GM10847 (cell line): ENCODE data around the gene SPRR2B.

Source experiments
- POLR2A ChIP-seq: IDR thresholded peaks from 2 replicates; pipeline ENCODE4 v1.6.1; 2011; ENCODE audit not compliant: insufficient read length; ENCODE audit errors: extremely low read depth

Gene SPRR2B

DNA sequence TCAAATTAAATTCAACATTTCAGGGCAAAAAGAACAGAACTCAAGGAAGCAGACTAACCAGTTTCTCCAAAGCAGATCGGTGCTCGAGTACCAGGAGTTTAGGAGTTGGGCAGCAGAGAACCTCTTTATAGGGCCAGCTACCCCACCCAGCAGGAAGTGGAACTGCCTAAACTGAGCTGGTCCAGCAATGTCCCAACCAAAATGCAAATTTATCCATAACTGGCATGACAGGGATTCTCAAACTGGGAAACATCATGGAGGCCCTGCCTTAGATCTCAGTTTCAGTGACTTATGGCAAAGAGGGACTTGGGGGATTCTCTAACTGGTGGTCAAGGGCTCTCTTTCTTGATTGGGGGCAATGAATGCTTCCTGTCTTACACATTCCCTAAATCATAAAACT, at the start of gene SPRR2B:
SPRR2B (minus strand) TSS at position 101 of the 400 bp plus-strand sequence. CDS start 772 bp downstream, outside the sequence.
- TF ChIP-seq POLR2A: no peak

DNA sequence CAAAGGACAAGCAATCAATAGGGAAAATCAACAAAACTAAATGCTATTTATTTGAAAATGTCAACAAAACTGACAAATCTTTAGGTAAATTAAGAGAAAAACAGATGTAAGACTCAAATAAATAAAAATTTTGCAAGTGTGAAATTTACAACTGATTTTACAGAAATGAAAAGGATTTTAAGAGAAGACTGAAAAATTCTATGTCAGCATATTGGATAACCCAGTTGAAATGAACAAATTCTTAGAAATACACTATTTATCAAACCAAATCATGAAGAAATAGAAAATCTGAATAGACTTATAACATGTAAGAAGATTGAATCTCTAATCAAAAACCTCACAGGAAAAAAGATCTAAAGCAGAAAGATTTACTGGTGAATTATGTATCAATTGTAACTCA, 49.5 kb upstream of the SPRR2B start:
- no peak for TF ChIP-seq POLR2A

DNA sequence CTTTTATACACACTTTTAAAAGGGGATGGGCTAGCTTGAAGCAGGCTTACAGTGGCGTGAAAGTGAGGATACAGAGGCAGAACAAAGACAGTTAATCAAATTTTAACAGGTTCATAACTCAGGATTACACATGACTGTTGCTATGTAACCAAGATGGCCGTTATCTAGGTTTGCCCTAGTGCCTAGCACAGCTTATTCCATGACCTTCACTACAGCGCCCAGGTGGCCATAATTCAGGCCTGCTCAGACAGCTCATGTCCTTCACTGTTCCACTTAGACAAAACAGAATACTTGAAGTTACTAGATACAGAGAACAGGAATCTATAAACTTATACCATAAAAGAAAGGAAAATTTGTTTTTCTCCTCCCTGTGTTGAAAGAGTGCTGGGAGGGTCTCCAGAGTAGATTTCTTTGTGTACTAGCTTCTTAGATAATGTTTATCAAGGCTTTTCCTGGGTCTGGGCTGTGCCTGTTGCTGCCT, 48.1 kb upstream of the SPRR2B start:
- no peak for TF ChIP-seq POLR2A

DNA sequence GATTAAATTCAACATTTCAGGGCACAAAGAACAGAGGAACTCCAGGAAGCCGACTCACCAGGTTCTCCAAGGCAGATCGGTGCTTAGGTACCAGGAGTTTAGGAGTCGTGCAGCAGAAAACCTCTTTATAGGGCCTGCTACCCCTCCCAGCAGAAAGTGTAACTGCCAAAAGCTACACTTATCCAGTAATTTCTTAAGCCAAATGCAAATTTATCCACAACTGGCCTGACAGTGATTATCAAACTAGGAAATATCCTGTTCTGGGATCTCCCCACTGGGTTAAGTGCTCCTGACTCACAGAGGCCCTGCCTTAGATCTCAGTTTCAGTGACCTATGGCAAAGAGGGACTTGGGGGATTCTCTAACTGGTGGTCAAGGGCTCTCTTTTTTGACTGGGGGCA, 42.0 kb upstream of the SPRR2B start, which contains the start of gene SPRR2F:
SPRR2F (minus strand) TSS at position 101 of the 400 bp plus-strand sequence. CDS start 783 bp downstream, outside the sequence.
- no peak for TF ChIP-seq POLR2A

DNA sequence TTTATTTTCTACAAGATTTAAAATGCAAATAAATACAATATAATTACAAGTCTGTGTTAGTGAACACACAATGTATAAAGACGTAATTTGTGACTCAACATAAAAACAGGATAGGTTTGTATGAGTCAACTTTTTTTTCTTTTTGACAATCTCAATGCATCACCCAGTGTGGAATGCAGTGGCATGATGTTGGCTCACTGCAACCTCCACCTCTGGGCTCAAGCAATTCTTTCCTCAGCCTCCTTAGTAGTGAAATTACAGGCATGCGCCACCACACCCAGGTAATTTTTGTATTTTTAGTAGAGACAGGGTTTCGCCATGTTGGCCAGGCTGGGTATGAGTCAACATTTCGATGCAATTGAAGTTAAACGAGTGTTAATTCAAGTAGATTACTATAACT, 28.8 kb upstream of the SPRR2B start:
- no peak for TF ChIP-seq POLR2A

DNA sequence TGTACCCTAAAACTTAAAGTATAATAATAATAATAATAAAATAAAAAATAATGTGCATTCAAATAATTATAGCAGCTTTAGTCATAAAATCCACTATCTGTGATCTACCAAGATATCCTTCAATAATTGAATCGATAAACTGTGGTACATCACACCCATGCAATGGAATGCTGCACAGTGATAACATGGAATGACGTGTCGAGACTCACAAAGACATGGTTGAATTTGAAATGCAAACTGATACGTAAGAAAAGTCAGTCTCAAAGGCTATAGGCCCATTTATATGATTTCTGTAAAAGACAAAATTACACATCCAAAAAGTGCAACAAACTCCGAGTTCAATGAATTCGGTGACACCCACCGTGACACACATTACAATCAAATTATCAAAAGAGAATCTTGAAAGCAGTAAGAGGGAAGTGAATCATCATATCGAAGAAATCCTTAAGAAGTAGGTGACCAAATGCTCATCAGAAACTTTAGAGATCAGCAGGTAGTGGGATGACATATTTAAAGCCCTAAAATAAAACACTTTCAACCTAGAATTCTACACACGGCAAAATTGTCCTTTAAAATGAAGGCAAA, 28.1 kb upstream of the SPRR2B start:
- TF ChIP-seq POLR2A: no peak

DNA sequence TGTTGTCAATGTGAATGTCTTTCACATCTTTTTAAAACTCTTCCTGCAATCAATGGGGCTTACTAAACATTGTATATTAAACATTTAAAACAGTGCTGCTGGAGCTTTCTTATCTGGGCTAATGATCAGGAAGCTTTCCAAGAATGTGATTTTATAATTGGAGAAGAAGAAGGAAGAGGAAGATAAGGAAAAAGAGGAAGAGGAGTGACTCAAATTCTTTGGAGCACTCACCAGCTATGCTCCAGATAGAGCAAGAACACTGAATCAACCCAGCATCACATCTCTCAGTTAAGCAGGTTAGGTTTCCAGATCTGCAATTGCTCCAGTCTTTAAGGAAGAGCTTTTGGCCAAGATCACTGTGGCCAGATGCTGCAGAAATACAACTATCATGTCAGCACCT, 24.4 kb upstream of the SPRR2B start:
- no peak for TF ChIP-seq POLR2A

DNA sequence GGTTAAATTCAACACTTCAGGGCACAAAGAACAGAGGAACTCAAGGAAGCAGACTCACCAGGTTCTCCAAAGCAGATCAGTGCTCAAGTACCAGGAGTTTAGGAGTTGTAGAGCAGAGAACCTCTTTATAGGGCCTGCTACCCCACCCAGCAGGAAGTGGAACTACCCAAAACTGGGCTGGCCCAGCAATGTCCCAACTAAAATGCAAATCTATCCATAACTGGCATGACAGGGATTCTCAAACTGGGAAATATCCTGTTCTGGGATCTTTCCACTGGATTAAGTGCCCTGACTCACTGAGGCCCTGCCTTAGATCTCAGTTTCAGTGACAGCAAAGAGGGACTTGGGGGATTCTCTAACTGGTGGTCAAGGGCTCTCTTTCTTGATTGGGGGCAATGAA, 23.0 kb upstream of the SPRR2B start, which contains the start of gene SPRR2E:
SPRR2E (minus strand) TSS at position 101 of the 400 bp plus-strand sequence. CDS start 775 bp downstream, outside the sequence.
- TF ChIP-seq POLR2A: no peak

DNA sequence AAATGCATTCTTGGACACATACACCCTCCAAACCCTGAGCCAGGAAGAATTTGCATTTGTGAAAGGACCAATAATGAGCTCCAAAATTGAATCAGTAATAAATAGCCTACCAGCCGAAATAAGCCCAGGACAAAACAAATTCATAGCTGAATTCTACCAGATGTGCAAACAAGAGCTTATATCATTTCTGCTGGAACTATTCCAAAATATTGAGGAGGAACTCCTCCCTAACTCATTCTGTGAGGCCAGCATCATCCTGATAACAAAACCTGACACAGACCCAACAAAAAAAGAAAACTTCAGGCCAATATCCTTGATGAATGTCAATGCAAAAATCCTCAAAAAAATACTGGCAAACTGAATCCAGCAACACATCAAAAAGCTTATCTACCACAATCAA, 16.2 kb upstream of the SPRR2B start:
- TF ChIP-seq POLR2A: no peak

DNA sequence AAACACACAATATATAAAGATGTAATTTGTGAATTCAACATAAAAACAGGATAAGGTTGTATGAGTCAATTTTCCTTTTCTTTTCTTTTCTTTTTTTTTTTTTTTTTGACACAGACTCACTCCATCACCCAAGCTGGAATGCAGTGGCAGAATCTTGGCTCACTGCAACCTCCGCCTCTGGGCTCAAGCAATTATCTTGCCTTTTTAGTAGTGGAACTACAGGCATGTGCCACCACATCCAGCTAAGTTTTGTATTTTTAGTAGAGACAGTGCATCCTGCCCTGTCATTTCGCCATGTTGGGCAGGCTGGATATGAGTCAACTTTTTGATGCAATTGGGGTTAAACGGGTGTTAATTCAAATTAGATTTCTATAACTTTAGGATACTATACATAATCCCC, 10.3 kb upstream of the SPRR2B start:
- no peak for TF ChIP-seq POLR2A

DNA sequence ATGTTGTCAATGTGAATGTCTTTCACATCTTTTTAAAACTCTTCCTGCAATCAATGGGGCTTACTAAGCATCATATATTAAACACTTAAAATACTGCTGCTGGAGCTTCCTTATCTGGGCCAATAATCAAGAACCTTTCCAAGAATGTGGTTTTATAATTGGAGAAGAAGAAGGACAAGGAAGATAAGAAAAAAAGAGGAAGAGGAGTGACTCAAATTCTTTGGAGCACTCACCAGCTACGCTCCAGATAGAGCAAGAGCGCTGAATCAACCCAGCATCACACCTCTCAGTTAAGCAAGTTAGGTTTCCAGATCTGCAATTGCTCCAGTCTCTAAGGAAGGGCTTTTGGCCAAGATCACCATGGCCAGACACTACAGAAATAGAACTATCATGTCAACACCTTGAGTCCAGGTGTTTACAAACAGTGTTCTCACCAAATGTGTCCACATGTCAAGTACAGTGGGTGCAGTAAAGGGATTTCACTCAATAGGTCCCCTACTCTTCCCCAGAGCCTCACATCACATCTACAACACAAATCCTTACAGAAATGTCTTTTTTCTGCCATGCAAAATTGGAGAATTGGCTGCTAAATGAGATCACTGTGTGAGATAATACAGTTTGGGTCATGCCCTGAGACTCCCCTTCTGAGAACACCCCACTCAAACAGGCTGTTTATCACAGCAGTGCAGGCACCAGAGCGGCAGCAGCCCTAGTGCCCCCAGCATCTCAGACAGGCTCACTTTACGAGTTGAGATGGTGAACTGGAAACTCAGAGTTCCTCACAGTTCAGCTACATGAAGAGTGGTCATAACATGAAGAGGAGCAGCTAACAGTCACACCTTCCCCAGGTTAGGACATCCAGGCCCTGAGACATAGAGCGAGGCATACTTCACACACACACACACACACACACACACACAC, 1.7 kb upstream of the SPRR2B start:
- TF ChIP-seq POLR2A: no peak

DNA sequence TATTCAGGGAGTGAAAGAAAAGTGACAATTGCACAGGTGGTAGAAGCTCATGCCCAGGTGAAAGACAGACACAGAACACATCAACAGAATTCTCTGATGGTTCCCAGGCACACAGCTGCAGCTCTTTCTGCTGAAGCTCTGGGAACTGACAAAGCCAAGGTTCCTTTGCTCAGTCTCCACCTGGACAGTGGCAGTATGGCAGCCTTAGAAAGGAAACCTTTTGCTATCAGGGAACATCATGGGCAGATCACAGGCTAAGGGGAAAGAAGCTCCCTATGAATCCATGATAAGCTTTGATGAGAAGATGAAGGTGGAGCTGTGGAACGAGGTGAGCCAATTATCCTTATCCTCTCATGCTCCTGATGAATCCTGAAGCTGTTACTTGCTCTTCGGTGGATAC, 1.2 kb downstream of the SPRR2B start:
- no peak for TF ChIP-seq POLR2A

DNA sequence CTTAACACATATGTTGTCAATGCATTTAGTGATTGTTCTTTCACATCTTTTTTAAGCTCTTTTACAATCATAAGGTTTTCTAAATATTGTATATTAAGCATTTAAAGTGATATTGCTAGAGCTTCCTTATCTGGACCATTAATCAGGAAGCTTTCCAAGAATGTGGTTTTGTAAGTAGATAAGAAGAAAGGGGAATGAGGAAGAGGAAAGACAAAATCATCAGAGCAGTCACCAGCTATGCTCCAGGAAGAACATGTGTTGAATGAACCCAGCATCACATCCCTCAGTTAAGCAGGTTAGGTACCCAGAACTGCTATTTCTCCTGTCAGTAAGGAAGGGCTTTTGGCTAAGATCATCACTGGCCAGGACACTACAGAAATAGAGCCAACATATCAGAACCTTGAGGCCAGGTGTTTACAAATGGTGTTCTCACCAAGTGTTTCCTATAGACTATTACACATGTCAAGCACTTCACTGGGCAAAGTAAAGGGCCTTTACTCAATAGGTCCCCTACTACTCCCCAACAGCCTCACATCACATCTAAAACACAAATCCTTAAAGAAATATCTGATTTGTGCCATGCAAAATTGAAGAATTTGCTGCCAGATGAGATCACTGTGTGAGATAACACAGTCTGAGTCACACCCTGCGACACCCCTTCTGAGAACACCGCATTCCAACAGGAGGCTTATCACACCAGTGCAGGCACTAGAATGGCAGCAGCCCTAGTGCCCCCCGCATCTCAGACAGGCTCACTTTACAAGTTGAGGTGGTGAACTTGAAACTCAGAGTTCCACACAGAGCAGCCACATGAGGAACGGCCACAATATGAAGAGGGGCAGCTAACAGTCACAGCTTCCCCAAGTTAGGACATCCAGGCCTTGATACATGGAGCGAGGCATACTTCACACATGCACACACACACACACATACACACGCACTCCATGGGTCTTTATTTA, 12.3 kb downstream of the SPRR2B start:
- TF ChIP-seq POLR2A: no peak

DNA sequence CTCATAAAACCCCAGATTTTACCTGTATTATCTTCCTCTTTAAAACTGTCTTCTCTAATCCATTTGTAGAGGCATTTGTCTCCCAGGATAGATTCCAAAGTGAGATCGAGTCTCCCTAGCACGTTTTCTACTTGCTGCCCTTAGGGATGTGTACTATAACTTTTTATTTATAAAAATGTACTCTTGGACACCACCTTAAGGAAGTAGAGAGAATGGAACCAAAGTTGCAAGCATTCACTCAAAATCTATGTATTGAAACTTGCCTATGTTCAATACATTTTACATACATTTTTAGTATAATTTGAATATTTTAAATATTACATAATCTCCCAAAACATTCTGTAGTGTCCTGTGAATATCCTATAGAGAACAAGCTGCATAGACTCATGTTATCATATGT, 13.3 kb downstream of the SPRR2B start:
- no peak for TF ChIP-seq POLR2A

DNA sequence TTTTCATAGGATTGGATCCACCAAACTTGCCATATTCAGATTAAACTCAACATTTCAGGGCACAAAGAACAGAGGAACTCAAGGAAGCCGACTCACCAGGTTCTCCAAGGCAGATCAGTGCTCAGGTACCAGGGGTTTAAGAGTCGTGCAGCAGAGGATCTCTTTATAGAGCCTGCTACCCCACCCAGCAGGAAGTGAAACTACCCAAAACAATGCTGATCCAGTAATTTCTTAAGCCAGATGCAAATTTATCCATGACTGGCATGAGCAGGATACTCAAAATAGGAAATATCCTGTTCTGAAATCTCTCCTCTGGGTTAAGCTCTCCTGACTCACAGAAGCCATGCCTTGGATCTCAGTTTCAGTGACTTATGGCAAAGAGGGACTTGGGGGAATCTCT, 14.0 kb downstream of the SPRR2B start, which contains the start of gene SPRR2A:
SPRR2A (minus strand) TSS at position 138 of the 400 bp plus-strand sequence. CDS start 777 bp downstream, outside the sequence.
- TF ChIP-seq POLR2A: no peak
